Stimulated activated CD4-positive, alpha-beta T cell treated with anti-CD3 and anti-CD28 coated beads, Interleukin-4, amount 100 ng/mL, for 48 hours (primary cell): ENCODE results near the gene NSMF.

Source experiments
- DNase-seq, 2 donors: peaks; one replicate each; pipeline ENCODE4 v3.0.0-alpha.2; 2020; ENCODE audit warnings: low read depth in 2 of 2

NSMF gene

GRCh38 chr9:137459152-137459600 is at the start of gene NSMF:
NSMF (minus strand) TSS chr9:137459334; CDS start chr9:137459102, 232 bp downstream.
- DNase-seq, result peak; percentile 94 to 95

GRCh38 chr9:137506702-137507171 is 47.6 kb upstream of the NSMF start:
- DNase-seq, result no peak

- no peak for DNase-seq
Observed at GRCh38 chr9:137506274-137506673, 47.1 kb upstream of the NSMF start.

GRCh38 chr9:137505421-137506140 is 46.4 kb upstream of the NSMF start:
- DNase-seq, result no peak

- DNase-seq, result no peak
Observed at GRCh38 chr9:137504432-137504777, 45.3 kb upstream of the NSMF start.

GRCh38 chr9:137502008-137502911 is 43.1 kb upstream of the NSMF start:
- no peak for DNase-seq

- DNase-seq, result no peak
Observed at GRCh38 chr9:137501457-137501856, 42.3 kb upstream of the NSMF start.

GRCh38 chr9:137500666-137501397 is 41.7 kb upstream of the NSMF start:
- no peak for DNase-seq

- DNase-seq, result no peak
Observed at GRCh38 chr9:137499858-137500661, 40.9 kb upstream of the NSMF start.

GRCh38 chr9:137499416-137499815 is 40.3 kb upstream of the NSMF start:
- no peak for DNase-seq

GRCh38 chr9:137498720-137499150 is 39.6 kb upstream of the NSMF start:
- no peak for DNase-seq

GRCh38 chr9:137497921-137498719 is 39.0 kb upstream of the NSMF start:
- no peak for DNase-seq

GRCh38 chr9:137496601-137497375 is 37.7 kb upstream of the NSMF start:
- DNase-seq, result no peak

GRCh38 chr9:137494550-137495351 is 35.6 kb upstream of the NSMF start:
- no peak for DNase-seq

GRCh38 chr9:137494104-137494544 is 35.0 kb upstream of the NSMF start:
- DNase-seq, result no peak

- DNase-seq, result no peak
Observed at GRCh38 chr9:137493364-137494103, 34.4 kb upstream of the NSMF start.

- peak; percentile 16 to 24 for DNase-seq
Observed at GRCh38 chr9:137492464-137493363, 33.6 kb upstream of the NSMF start.
